HG02588 (cell line): ENCODE data around the gene LTC4S.
"Not testable (repeated sequence)": the region's sequence is repeated elsewhere in the genome, so short reads cannot be mapped to it uniquely, and the experiment has no call there.

Source experiments
- ATAC-seq: cut with Tn5 transposase; IDR thresholded peaks from one replicate; pipeline ENCODE4 v1.9.1; 2021; ENCODE audit warnings: mild to moderate bottlenecking, moderate library complexity; ENCODE audit not compliant: unreplicated experiment

LTC4S gene, protein sequence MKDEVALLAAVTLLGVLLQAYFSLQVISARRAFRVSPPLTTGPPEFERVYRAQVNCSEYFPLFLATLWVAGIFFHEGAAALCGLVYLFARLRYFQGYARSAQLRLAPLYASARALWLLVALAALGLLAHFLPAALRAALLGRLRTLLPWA

DNA sequence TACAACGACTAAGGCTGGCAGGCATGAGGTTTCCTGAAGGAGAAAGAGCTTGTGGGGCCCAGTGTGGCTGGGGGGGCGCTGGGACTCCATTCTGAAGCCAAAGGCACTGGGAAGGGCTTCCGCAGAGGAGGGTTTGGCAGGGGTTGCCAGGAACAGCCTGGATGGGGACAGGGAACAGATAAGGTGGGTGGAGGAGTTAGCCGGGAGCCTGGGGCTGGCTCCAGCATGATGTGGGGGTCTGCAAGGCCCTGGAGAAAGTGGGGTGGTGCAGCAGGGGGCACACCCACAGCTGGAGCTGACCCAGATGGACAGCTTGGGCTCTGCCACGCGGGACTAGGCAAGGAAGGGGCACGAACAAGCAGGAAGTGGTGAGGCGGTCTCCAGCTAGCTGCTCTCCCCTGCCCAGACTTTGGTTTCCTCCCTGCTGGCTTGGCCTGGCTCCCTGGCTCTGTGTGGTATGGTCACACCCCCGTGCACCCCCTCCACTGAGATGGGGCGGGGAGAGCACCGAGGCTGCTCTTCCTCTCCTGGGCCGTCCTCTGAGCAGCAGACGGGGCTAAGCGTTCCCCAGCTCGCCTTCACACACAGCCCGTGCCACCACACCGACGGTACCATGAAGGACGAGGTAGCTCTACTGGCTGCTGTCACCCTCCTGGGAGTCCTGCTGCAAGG, at the start of gene LTC4S:
Gene LTC4S, plus strand, starts transcription at position 519 of the 672 bp plus-strand sequence. Its CDS starts 95 bp downstream, at position 614.
- ATAC-seq, result no peak

DNA sequence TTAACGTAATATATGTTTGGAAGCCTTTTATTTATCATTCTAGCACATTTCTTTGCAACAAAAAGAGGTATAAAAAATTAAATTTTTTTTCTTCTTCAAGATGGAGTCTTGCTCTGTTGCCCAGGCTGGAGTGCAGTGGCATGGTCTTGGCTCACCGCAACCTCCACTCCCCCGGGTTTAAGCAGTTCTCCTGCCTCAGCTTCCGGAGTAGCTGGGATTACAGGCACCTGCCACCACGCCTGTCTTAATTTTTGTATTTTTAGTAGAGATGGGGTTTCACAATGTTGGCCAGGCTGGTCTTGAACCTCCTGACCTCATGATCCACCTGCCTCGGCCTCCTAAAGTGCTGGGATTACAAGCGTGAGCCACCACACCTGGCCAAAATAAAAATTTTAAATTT, 49.7 kb upstream of the LTC4S start:
- ATAC-seq, result not testable (repeated sequence)

DNA sequence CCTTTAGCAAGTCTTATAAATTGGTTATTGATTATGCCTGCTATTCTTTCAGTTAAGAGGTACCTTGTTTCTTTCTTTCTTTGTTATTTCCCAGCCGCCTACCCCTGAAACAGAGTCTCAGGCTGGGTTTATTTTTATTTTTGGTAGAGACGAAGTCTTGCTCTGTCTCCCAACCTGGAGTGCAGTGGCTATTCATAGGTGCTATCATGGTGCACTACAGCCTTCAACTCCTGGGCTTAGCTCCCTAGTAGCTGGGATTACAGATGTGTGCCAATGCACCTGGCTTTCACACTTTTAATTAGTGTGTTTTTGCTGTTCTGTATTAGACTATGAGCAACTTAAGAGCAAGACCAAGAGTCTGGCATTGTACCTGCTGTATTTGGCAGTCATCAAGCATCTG, 46.9 kb upstream of the LTC4S start:
- ATAC-seq, result no peak

DNA sequence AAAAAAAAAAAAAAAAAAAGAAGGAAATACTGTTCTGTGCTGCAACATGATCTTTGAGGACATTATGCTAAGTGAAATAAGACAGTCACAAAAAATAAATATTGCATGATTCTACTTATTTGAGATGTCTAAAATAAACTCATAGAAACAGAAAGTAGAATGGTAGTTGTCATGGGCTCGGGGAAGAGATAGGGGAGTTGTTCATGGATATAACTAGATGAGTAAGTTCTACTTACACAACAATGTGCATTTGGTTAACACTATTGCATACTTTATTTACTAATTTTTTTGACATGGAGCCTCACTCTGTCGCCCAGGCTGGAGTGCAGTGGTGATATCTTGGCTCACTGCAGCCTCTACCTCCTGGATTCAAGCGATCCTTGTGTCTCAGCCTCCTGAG, 46.0 kb upstream of the LTC4S start:
- ATAC-seq, result no peak

DNA sequence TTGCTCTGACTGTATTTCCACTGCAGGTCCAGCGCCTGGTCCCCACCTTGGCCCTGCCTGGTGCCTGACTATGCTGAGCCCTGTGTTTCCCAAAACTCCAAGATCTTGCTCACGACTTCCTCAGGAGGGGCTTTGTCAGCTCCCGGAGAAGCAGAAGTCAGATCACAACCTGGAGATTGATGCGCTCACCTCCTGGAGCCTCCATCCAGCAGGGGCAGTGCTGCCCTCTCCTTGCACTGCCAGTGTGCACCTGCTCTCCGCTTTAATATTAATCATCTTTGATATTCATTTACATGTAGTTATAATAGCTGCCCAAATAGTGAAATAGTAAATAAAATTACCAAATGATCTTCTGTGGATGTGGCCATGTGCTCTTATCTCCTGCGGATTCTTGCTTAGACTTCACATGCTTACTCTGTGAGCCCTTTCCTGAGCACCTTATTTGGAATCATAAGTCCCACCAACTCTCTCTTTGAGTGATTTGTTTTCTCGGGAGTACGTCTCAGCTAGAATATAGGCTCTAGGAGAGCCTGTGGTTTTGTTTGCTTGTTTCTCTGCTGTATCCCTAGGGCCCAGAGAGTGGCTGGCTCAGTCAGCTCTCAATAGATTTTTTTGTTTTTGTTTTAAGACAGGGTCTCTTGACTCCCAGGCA, 43.8 kb upstream of the LTC4S start:
- ATAC-seq, result no peak

DNA sequence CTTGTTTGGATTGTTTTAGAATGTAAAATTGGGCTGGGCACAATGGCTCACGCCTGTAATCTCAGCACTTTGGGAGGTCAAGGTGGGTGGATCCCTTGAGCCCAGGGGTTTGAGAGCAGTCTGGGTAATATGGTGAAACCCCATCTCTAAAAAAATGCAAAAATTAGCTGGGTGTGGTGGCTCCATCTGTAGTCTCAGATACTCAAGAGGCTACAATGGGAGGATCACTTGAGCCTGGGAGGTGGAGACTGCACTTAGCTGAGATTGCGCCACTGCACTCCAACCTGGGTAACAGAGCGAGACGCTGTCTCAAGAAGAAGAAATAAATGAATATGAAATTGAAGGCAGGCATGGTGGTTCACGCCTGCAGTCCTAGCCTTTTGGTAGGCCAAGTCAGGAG, 39.8 kb upstream of the LTC4S start:
- no peak for ATAC-seq

DNA sequence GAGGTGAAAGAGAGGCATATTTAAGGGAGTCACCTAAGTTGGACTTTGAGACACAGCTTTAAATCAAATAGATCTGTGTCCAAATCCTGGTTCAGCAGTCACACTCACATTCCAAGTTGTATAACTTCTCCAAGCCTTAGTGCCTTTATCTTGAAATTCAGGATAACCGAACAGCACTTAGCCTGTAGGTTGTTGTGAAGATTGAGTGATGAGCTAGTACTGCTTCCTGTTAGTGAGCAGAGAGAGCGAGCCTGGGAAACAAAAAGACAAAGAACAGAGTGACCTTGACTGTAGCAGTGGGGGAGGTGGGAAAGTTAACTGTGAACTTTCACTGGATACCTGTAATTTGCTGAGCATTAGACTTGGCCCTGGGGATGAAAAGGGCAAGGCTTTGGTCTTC, 38.8 kb upstream of the LTC4S start:
- no peak for ATAC-seq

DNA sequence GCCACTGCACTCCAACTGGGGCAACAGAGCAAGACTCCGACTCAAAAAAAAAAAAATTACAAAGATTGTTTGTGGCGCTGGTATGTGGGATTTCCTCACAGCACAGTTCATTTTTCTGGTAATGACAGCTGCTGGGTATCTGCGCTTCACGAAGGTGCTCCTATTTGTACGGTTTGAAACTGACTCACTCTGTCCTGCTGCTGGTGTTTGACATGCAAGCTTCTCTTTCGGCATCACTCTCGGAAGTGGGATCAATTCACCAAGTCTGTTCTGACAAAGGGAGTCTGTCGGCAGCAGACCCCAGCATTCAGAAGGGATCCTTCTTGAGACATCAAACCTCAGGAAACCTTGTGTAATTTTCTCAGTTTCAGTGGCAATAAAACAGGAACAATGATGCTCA, 34.8 kb upstream of the LTC4S start:
- no peak for ATAC-seq

DNA sequence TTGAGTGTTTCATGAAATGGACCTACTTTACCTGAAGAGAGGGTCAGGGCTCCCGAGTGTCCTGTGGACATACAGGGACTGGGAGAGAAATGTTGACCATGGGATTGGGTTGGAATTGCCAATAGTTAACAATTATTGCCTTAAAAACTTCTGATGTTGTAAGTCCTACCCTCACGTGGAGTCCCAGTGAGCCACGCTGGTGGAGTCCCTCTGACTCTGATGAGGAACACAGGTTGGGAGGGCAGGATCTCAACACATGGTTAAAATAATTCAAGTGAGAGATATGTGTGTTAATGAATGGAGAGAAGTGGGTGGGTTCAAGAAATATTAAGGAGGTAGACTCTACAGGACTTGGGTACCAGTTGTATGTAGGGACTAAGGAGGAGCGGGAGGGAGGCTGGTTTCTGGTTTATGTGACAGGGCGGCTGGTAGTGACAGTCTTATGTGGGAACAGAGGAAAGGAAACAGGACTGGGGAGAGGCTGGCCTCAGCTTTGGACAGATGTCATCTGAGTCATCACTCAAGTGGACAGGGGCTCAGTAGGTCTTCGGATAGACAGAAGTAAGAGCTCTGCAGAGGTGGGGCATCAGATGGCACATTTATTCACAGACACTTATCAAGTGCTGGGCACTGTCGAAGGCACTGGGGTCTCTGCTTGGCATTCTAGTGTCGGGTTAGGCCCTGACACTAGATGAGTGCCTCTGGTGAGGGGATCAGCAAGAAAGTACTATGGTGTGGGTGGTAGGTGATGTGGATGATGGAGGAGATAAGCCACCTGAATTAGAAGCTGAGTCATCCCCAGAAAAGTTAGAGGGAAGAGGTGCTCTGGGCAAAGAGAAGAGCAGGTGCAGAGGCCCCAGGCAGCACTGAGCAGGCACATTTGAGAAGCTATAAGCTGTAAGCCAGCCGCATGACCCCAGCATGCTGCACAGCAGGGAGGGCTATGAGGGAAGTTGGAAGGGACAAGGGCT, 33.9 kb upstream of the LTC4S start:
- ATAC-seq, result no peak

DNA sequence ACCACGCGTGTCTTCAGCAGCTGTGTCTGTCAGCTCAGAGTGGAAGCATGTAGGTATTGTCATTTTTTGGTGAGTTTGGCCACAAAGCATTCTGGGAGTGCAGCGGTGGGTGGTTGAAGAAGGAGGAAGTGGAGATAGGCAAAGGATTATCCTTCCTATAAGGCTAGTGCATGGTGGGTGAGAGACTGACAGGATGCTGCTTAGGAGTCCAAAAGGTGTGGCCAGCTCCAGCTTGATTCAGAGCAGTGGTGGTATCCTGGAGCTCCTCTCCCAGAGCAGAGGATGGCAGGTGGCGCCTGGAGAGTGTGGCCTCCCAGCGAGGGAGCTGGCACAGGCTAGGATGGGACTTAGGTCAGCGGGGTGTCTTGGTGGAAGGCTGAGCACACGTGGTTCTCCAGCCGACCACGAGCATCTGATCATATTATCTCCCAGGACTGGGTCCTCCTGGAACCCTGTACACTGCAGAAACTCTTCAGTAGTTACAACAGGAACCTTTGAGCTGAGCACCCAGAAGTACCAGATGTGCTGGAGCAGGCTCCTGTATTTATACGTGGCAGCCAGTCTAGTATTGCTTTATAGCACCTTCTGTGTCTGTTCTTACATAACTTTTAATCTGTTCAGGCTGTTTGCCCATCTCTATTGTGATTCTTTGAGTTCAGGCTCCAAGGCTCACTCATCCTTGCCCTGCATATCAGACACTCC, 31.6 kb upstream of the LTC4S start:
- ATAC-seq, result no peak

DNA sequence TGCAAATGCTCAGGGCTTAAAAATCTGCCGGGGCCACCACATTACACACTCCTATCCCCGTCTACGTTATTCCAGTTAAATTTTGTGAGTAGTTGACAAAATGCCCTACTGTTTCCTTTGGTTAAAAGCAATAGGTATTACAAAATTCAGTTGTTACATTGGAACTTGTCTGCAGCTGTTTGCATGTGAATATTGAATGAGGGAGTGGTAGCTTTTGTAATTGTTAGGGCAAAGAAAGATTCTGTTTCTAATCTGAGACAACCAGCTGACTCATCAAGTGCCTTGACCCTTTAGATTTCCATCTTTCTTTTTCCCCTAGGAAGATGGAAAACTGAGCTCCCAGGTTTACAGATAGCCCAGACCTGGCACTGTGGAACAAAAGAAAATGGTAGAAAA, 31.0 kb upstream of the LTC4S start:
- ATAC-seq, result no peak

DNA sequence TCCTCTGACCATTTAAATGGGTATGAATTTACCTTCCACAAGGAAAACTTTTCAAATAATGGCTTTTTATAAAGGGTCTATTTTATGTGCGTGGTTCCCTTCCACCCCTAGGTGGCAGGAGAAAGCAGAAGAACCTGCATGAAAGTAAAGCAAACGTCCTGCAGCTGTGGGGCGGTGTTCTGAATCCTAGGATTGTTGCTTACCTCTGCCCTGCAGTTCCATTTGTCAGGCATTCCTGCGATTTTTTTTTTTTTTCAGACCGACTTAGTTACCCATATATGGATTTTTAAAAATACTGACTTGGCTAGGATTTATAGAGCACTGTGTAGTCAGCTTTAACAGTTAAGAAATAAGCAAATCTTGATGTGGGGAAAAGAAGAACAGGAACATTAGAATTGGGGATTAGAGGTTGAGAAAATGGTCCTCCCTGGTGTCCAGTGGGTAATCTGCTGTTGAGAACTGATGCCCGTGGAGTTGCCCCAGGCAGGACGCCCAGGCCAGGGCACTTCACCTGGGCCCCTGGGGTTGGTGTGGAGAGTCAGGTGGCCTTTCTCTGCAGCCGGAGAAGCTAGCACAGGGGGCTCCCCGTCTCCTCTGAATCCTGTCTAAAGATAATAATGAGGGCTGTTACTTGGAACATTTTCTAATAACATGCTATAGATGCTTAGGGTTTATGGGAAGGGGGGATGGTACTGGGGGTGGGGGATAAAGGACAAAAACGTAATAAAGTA, 30.4 kb upstream of the LTC4S start:
- ATAC-seq, result no peak

DNA sequence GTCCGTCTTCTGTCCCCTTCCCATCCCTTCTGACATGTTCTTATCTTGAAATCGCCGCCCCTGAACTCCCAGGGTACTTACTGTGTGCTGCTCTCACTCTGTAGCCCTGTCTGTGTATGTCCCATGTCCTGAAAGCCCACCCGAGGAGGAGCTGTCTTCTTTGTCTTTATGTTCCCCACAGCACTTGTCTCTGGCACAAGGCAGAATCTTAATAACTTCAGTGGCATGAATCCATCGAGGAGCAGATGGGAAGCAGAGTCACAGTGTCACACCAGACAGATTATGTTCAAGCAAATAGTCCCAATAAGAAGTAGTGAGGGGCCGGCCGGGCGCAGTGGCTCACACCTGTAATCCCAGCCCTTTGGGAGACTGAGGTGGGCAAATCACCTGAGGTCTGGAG, 29.7 kb upstream of the LTC4S start:
- no peak for ATAC-seq

DNA sequence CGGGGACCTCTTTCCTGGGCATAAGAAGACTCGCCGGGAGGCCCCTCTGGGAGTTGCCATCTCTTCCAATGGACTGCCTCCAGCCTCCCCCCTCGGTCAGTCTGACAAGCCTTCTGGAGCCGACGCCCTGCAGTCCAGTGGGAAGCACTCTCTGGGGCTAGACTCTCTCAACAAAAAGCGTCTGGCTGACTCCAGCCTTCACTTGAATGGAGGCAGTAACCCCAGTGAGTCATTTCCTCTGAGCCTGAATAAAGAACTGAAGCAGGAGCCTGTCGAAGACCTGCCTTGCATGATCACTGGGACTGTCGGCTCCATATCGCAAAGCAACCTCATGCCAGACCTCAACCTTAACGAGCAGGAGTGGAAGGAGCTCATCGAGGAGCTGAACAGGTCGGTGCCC, 28.4 kb upstream of the LTC4S start:
- no peak for ATAC-seq

DNA sequence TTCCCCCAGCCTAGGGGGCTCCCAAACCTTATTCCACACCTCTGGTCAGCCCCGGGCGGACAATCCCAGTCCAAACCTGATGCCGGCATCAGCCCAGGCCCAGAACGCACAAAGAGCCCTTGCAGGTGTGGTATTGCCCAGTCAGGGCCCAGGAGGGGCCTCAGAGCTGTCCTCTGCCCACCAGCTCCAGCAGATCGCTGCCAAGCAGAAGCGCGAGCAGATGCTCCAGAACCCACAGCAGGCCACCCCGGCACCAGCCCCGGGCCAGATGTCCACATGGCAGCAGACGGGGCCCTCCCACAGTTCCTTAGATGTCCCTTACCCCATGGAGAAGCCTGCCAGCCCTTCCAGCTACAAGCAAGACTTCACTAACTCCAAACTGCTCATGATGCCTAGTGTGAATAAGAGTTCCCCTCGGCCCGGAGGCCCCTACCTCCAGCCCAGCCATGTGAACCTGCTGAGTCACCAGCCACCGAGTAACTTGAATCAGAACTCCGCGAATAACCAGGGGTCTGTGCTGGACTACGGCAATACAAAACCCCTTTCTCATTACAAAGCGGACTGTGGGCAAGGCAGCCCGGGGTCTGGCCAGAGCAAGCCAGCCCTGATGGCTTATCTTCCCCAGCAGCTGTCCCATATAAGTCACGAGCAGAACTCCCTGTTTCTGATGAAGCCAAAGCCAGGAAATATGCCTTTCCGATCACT, 27.6 kb upstream of the LTC4S start:
- no peak for ATAC-seq

DNA sequence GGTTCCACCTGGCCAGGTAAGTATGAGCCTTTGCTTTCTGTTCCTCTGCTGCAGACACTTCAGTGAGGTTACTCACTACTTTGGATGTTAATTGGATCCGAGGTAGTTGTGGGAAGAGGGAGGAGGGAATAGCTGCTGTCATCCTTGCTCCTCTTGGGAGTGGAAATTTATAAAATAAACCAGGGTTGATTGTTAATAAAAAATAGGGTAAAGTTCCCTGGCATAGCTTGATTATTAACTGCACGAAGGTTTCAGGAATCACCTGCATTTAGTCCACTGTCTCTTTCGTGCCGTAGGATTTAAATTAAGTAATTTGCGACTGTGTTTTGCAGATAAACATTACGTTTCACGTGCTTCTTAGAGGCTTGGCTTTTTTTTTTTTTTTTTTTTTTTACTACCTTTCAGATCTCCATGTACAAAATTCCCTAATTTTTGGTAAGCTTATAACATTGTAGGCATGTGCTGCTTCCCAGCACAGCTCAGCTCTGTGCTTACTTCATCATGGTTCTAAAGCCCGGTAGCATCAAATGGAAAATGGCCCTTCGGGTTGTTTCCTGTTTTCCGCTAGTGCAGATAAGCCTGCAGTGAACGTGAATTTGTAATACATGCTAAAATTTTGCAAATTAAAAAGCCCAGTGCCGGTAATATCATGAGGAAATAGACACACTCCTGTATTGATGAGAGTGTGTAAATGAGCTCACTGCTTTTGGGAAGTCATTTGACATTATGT, 26.9 kb upstream of the LTC4S start:
- ATAC-seq, result no peak

DNA sequence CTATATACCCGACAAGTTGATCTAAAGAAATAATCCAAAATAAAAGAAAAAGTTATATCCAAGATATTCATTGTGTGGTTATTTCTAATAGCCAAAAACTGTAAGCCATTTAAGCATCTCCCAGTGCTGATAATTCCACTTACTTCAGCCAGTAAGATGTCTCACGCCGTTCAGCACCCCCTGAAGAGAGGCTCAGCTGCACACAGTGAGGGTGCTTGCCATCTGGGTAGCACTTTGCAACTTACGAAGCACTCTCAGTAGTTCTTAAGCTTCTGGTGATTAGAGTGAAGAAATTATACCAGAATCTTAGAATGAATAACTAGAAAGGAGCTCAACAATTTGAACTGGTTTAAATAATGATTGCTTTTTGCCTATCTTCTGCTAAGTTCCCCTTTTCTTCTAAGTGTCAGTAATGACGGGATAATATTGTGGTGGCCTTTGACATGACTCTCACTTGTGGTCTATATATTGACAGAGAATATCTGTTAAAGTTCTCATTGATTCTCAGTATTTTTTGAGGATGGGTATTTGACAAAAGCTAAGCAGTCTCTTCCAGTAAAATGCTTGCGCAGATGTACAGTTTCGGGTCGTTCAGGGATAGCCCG, 26.2 kb upstream of the LTC4S start:
- ATAC-seq, result no peak

DNA sequence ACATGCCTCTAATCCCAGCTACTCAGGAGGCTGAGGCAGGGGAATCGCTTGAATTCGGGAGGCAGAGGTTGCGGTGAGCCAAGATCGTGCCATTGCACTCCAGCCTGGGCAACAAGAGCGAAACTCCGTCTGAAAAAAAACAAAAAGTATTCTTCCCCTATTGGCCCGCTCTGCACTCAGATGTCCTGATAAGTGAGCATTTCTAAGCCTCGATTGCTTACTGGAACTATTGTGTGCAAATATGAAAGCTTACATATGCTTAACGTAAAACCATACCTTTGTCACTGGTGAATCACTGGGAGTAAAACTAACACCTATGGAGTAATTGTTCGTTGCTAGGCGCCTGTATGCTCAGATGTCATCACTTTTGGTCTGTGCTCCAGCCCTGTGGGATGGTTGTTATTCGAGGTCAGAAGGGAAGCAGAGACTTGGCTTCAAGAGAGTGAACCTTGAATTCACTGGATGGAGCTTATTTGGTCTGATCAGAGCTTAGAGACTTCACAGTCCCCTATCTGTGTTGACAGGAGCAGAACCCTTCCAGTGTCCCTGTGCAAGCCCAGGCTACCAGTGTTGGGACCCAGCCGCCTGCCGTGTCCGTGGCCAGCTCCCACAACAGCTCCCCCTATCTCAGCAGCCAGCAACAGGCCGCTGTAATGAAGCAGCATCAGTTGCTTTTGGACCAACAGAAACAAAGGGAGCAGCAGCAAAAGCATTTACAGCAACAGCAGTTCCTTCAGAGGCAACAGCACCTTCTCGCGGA, 25.3 kb upstream of the LTC4S start:
- no peak for ATAC-seq
